Measurements from ENCODE around the gene TRHDE.

DNA sequence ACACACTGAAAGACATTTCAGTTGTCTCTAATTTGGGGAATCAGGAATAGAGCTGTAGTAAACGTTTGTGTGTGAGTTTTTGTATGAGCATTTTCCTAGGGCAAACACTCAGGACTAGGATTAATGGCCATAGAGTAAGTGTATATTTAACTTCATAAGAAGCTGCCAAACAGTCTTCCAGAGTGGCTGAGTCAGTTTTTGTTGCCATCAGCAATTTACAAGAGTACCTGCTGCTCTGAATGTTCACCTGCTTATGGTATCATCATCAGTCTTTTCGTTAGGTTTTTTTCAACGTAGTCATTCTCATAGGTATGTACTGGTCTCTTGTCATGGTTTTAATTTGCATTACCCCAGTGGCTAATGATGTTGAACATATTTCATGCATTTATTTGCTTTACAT, 30.6 kb upstream of the TRHDE start:
- no peak for TF ChIP-seq EZH2phosphoT487 (IDR thresholded peaks at IDR 0.05; ENCODE audit: low read depth)
- TF ChIP-seq, protein P1, sequence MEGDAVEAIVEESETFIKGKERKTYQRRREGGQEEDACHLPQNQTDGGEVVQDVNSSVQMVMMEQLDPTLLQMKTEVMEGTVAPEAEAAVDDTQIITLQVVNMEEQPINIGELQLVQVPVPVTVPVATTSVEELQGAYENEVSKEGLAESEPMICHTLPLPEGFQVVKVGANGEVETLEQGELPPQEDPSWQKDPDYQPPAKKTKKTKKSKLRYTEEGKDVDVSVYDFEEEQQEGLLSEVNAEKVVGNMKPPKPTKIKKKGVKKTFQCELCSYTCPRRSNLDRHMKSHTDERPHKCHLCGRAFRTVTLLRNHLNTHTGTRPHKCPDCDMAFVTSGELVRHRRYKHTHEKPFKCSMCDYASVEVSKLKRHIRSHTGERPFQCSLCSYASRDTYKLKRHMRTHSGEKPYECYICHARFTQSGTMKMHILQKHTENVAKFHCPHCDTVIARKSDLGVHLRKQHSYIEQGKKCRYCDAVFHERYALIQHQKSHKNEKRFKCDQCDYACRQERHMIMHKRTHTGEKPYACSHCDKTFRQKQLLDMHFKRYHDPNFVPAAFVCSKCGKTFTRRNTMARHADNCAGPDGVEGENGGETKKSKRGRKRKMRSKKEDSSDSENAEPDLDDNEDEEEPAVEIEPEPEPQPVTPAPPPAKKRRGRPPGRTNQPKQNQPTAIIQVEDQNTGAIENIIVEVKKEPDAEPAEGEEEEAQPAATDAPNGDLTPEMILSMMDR (IDR thresholded peaks at IDR 0.05; ENCODE audit: low read depth, low read length), result no peak
